GM21723 (cell line): ENCODE results near the gene SCAP.

Experiments used
- ATAC-seq: cut with Tn5 transposase; IDR thresholded peaks from one replicate; pipeline ENCODE4 v1.9.1; 2021; ENCODE audit warnings: mild to moderate bottlenecking, moderate library complexity; ENCODE audit not compliant: unreplicated experiment

SCAP gene

DNA sequence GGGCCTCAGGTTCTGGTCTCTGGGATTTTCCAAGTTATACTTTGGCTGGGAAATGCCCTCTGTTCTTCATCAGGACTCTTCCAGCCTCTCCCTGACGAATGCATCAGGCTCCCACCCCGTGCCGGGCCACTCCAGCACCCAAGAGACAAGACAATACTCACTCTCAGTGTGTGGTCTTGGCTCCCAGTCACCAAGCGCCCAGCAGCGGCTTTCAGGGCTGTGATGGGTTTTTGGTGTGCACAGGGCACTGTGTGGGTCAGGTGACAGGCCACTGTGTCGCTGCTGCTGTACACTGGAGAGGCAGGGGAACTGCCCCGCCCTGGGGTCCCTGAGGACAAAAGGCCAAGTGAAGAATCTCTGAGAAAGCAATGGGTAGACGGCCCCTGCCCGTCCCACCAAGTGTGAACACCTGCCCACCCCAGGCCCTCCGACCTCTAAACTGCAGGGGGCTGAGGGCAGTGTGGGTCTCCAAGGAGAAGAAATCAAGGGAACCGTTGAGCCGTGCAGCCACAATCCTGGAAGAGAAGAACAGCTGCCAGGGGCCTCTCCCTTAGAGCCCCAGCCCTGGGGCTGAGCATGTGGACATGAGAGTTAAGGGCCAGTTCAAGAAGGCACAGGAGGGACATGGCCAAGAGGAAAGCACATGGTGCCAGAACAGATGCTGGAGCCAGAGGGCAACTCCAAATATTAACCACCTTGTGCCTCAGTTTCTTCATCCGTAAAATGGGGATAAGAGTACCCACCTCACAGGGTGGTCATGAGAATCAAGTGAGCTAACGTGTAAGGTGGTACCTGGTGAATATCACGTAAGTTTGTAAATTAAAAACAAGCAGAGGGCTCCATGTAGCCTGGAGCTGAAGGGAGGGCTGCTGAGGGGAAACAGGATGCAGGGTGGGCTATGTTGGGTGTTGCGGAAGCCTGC, 60.8 kb downstream of the SCAP start:
- no peak for ATAC-seq

DNA sequence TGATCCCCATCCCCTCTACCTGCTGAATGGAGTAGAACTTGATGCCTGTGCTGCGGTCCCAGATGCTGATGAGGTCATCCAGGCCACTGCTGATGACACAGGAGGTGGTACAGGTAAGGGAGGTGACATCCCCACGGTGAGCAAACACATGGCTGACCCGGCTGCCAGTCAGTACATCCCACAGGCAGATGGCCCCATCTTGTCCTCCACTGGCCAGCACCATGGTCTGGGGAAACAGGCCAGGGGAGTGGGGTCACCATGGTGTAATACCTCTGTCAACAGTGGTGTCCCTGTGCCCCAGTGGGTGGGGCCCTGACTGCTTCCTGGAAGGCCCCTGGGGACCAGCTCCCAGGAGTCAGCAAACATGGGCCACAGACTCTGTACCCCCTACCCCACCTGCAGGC, 61.6 kb downstream of the SCAP start:
- no peak for ATAC-seq

GRCh38 chr3:47413751-47414150, 62.0 kb downstream of the SCAP start:
- no peak for ATAC-seq

- ATAC-seq = no peak
Measured at GRCh38 chr3:47412842-47413520, 62.8 kb downstream of the SCAP start.

GRCh38 chr3:47412453-47412756, 63.3 kb downstream of the SCAP start:
- no peak for ATAC-seq

DNA sequence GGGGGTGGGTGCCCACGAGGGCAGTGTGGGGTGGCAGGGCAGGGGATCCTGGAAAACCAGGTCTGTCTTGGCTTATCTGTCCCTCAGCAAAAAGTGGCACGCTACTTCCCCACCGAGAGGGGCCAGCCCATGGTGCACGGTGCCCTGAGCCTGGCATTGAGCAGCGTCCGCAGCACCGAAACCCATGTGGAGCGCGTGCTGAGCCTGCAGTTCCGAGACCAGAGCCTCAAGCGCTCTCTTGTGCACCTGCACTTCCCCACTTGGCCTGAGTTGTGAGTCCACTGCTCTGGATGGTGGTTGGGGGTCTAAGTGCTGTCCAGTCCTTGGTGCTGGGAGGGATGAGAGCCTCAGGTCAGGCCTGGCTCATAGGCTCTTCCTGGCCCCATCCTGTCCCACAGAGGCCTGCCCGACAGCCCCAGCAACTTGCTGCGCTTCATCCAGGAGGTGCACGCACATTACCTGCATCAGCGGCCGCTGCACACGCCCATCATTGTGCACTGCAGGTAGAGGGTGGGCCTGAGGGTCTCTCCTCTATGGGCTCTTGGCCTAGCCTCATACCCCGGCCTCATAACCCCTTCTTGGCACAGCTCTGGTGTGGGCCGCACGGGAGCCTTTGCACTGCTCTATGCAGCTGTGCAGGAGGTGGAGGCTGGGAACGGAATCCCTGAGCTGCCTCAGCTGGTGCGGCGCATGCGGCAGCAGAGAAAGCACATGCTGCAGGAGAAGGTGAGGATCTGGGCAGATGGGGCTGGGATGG, 63.9 kb downstream of the SCAP start:
- ATAC-seq = no peak

DNA sequence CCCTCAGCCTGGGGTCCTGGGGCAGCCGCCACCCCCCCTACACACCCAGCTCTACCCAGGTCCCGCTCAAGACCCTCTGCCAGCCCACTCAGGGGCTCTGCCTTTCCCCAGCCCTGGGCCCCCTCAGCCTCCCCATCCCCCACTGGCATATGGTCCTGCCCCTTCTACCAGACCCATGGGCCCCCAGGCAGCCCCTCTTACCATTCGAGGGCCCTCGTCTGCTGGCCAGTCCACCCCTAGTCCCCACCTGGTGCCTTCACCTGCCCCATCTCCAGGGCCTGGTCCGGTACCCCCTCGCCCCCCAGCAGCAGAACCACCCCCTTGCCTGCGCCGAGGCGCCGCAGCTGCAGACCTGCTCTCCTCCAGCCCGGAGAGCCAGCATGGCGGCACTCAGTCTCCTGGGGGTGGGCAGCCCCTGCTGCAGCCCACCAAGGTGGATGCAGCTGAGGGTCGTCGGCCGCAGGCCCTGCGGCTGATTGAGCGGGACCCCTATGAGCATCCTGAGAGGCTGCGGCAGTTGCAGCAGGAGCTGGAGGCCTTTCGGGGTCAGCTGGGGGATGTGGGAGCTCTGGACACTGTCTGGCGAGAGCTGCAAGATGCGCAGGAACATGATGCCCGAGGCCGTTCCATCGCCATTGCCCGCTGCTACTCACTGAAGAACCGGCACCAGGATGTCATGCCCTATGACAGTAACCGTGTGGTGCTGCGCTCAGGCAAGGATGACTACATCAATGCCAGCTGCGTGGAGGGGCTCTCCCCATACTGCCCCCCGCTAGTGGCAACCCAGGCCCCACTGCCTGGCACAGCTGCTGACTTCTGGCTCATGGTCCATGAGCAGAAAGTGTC, 64.7 kb downstream of the SCAP start:
- no peak for ATAC-seq

DNA sequence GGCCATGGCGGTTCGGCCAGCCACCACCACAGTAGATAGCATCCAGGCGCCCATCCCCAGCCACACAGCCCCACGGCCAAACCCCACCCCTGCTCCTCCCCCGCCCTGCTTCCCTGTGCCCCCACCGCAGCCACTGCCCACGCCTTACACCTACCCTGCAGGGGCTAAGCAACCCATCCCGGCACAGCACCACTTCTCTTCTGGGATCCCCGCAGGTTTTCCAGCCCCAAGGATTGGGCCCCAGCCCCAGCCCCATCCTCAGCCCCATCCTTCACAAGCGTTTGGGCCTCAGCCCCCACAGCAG, 65.4 kb downstream of the SCAP start:
- no peak for ATAC-seq

GRCh38 chr3:47409688-47410416, 65.9 kb downstream of the SCAP start:
- ATAC-seq = no peak

GRCh38 chr3:47409284-47409683, 66.5 kb downstream of the SCAP start:
- no peak for ATAC-seq

DNA sequence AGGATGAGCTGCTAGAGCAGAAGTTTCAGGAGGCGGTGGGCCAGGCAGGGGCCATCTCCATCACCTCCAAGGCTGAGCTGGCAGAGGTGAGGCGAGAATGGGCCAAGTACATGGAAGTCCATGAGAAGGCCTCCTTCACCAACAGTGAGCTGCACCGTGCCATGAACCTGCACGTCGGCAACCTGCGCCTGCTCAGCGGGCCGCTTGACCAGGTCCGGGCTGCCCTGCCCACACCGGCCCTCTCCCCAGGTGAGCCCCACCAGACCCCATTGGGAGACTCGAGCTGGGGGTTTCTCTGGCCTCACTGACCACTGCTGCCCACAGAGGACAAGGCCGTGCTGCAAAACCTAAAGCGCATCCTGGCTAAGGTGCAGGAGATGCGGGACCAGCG, 66.9 kb downstream of the SCAP start:
- no peak for ATAC-seq

DNA sequence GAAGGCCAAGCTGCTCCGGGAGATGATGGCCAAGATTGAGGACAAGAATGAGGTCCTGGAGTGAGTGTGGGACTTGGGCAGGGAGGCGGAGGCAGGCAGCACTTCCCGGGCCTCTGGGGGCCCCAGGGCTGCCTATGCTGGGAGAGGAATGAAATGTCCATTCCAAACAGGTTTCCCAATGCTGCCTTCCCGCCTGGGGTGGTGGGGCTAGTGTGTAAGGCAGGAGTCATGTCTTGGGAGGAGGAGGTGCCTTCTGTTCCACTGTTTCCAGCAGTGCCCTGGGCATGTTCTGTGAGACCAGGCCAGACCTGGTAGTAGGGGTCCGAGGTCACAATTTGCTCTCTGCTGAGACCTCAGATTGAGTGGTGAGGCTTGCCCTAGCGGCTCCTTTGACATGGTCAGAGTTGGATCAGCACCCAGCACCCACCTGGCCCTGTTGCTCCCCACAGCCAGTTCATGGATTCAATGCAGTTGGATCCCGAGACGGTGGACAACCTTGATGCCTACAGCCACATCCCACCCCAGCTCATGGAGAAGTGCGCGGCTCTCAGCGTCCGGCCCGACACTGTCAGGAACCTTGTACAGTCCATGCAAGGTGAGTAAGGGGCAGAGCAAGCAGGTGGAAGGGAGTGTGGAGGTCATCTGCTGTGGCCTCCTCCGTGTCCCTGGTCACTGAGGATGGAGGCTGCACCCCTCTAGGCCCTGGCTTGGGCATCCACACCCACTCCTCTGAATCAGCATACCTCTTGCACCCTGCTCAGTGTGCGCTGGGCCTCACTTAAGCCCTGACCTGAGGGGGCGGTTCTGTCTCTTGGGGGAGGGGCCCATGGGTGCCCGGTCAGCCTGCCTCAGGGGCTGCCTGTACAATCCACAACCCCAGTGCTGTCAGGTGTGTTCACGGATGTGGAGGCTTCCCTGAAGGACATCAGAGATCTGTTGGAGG, 67.6 kb downstream of the SCAP start:
- ATAC-seq = no peak

- ATAC-seq = no peak
Measured at GRCh38 chr3:47407237-47407636, 68.5 kb downstream of the SCAP start.

DNA sequence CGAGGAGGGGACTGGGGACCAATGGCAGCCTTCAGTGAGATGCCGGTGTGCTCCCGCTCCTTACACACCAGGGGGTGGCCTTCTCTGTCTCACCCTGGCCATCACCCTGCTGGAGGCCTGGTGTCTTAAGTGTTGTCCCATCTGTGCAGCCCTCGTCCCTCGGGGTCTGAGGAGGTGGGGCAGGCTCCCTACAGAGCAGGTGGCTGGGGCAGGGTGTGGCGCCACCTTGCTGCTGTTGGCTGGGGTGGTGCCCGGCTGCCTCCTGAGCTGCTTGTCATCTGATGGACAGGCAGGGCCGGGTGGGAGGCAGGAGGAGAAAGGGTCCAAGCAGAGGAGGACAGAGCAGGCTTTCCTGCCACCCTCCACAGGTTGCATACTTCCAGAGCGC, 69.0 kb downstream of the SCAP start:
- no peak for ATAC-seq

DNA sequence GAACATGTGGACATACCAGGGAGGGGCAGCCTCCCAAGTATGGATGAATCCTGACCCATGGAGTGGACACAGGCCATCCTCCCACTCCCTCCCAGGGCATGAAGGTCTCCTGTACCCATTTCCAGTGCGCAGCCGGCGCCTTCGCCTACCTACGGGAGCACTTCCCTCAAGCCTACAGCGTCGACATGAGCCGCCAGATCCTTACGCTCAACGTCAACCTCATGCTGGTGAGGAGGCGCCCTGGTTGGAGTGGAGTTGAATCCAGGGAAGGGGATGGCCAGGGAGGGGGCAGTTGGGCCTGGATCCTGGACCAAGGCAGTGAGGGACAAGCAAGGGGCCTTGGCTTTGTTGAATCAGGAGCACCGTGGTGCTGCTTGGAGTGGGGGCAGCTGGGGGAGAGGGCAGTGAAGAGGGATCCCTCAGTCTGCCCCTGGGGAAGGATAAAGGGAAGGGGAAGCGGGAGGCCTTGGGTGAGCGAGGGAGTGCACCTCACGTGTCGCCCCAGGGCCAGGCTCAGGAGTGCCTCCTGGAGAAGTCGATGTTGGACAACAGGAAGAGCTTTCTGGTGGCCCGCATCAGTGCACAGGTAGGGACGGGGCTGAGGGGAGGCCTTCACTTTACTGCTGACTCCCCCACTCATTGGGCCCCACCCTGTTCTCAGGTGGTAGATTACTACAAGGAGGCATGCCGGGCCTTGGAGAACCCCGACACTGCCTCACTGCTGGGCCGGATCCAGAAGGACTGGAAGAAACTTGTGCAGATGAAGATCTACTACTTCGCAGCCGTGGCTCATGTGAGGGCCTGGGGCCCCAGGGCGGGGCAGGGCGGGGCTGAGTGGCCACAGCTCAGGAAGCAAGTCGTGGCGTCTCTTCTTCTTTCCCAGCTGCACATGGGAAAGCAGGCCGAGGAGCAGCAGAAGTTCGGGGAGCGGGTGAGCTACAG, 69.7 kb downstream of the SCAP start:
- ATAC-seq = no peak

- ATAC-seq = no peak
Measured at GRCh38 chr3:47404955-47405790, 70.6 kb downstream of the SCAP start.

DNA sequence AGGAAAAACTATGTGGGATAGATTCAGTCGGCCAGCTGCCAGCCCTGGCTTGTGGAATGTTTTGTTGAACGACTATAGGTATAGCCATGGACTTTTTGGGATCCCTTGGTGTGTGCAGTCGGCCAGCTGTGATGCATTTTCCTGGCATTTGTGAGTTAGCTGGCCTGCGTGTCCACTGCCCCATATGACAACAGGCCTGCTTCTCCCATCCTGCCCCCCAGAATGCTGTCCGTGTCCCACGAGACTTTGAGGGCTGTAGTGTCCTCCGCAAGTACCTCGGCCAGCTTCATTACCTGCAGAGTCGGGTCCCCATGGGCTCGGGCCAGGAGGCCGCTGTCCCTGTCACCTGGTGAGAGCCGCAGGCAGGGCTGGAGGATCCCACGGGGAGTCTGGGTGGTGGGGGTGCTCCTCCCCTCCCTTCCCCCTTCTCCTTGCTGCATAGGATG, 71.3 kb downstream of the SCAP start:
- ATAC-seq = no peak
